GM06990 (cell line): ENCODE results near the gene CRADD.

Experiments
- DNase-seq: peaks from one replicate; pipeline ENCODE4 v3.0.0-alpha.2; 2011; ENCODE audit not compliant: insufficient read length; ENCODE audit errors: extremely low read depth
- H3K27me3 ChIP-seq: replicated peaks from 2 replicates; pipeline ENCODE4 v1.6.0; 2011; ENCODE audit warnings: low read length; ENCODE audit not compliant: control insufficient read depth, insufficient read depth
- H3K36me3 ChIP-seq: 2 replicates; pipeline ENCODE4 v1.5.1; 2011; ENCODE audit warnings: low read length; ENCODE audit not compliant: control insufficient read depth, insufficient read depth
- H3K4me3 ChIP-seq: replicated peaks from 2 replicates; pipeline ENCODE4 v1.5.1; 2011; ENCODE audit warnings: low read depth, mild to moderate bottlenecking, control low read depth, low read length
- CTCF ChIP-seq: IDR thresholded peaks from 2 replicates; pipeline ENCODE4 v1.5.1; 2011; ENCODE audit warnings: low read length, control low read depth, mild to moderate bottlenecking, inconsistent platforms; ENCODE audit not compliant: insufficient read depth, poor library complexity, severe bottlenecking

CRADD gene

GRCh38 chr12:93746572-93747168, 69.5 kb downstream of the CRADD start:
- no peaks in the 10 kb centered on the region; the same call in 1 of the 2 replicates for H3K27me3 ChIP-seq
- no peak for DNase-seq
- H3K36me3 ChIP-seq = no peaks in the 10 kb centered on the region
- no peak for TF ChIP-seq CTCF
- H3K4me3 ChIP-seq = no peak overlapping the region

GRCh38 chr12:93748672-93749383, 71.7 kb downstream of the CRADD start:
- DNase-seq = no peak

GRCh38 chr12:93749515-93749914, 72.3 kb downstream of the CRADD start:
- Histone ChIP-seq H3K4me3 (no peak overlapping the region), H3K27me3 (no peaks in the 10 kb centered on the region; the same call in 1 of the 2 replicates), H3K36me3 (no peaks in the 10 kb centered on the region)
- no peak for DNase-seq
- no peak for TF ChIP-seq CTCF

More at GRCh38 chr12:93748672-93749383, 71.7 kb downstream of the CRADD start:
- Histone ChIP-seq H3K4me3 (no peak overlapping the region), H3K36me3 (no peaks in the 10 kb centered on the region), H3K27me3 (no peaks in the 10 kb centered on the region; the same call in 1 of the 2 replicates)
- TF ChIP-seq CTCF = no peak

- DNase-seq = no peak
- H3K36me3 ChIP-seq = no peaks in the 10 kb centered on the region
- no peak overlapping the region for H3K4me3 ChIP-seq
- no peak for TF ChIP-seq CTCF
- no peaks in the 10 kb centered on the region; the same call in 1 of the 2 replicates for H3K27me3 ChIP-seq
These were observed 72.9 kb downstream of the CRADD start for GRCh38 chr12:93750056-93750455.

GRCh38 chr12:93751864-93752610, 74.9 kb downstream of the CRADD start:
- Histone ChIP-seq H3K4me3 (no peak overlapping the region), H3K27me3 (no peaks in the 10 kb centered on the region; the same call in 1 of the 2 replicates), H3K36me3 (no peaks in the 10 kb centered on the region)
- no peak for DNase-seq
- TF ChIP-seq CTCF = no peak
